B cell (primary cell): Measurements from ENCODE around the gene SPOCD1. TPM values are rescaled to one million over a fixed set of nuclear protein-coding genes. Genes with fewer than 3 reads are reported as not detected.

Source experiments
- ATAC-seq: fragments of 200-7000 bp; cut with Tn5 transposase; one replicate; pipeline ENCODE4 v1.10.0; 2021; ENCODE audit warnings: low read depth, mild to moderate bottlenecking, moderate number of reproducible peaks, moderate library complexity
- CTCF ChIA-PET: fragments of 350-600 bp; sonication (Branson Sonifier 250); formaldehyde crosslinking; loops from one replicate; lab custom pipeline; 2021; ENCODE audit warnings: antibody characterized with exemption, inconsistent platforms; lab: Charles Lee
- POLR2A ChIA-PET: fragments of 350-600 bp; sonication (Branson Sonifier 250); formaldehyde crosslinking; loops from one replicate; lab custom pipeline; 2021; ENCODE audit warnings: antibody characterized with exemption; lab: Charles Lee
- DNase-seq: peaks from one replicate; pipeline ENCODE4 v3.0.0; 2013
- H2AFZ ChIP-seq: 2 replicates; pipeline ENCODE4 v1.6.1; 2012; ENCODE audit warnings: mild to moderate bottlenecking, low read depth, low read length; ENCODE audit not compliant: insufficient read depth, poor library complexity, severe bottlenecking
- H3K27ac ChIP-seq, 2 donors: 1 replicate in 1 of 2; 2 replicates in 1 of 2; pipeline ENCODE4 v1.5.1; 2012 to 2013; ENCODE audit warnings: low read length in 2 of 2, mild to moderate bottlenecking in 2 of 2, moderate library complexity in 1 of 2
- H3K27me3 ChIP-seq, 4 experiments: fragments of 200-600 bp in 1 of 4; sonication (generic) in 1 of 4; replicated peaks in 1 of 4; 1 replicate in 2 of 4; 2 replicates in 2 of 4; pipeline versions ENCODE4 v1.6.1 to v1.7.0; 2013 to 2016; ENCODE audit warnings: low read length in 3 of 4, mild to moderate bottlenecking in 2 of 4, mixed read lengths in 1 of 4, moderate library complexity in 1 of 4; ENCODE audit not compliant: insufficient read depth in 4 of 4, control insufficient read depth in 3 of 4; ENCODE audit errors: control extremely low read depth in 1 of 4
- H3K36me3 ChIP-seq, 2 experiments: replicated peaks in 1 of 2; 1 replicate in 1 of 2; 2 replicates in 1 of 2; pipeline versions ENCODE4 v1.6.1 to v1.7.1; 2013; ENCODE audit warnings: low read length in 1 of 2; ENCODE audit not compliant: insufficient read depth in 2 of 2, control insufficient read depth in 1 of 2; ENCODE audit errors: control extremely low read depth in 1 of 2, extremely low read depth in 1 of 2
- H3K4me1 ChIP-seq, 2 donors: fragments of 200-600 bp in 1 of 2; sonication (generic) in 1 of 2; 1 replicate in 1 of 2; 2 replicates in 1 of 2; pipeline versions ENCODE4 v1.5.1 to v1.6.1; 2013 to 2017; ENCODE audit warnings: low read length in 2 of 2; ENCODE audit not compliant: control insufficient read depth in 2 of 2, insufficient read depth in 2 of 2
- H3K4me2 ChIP-seq: replicated peaks from 2 replicates; pipeline ENCODE3; 2012; ENCODE audit warnings: mild to moderate bottlenecking, low read depth, low read length; ENCODE audit not compliant: poor library complexity, severe bottlenecking
- H3K4me3 ChIP-seq, 5 experiments: fragments of 200-600 bp in 1 of 5; sonication (generic) in 1 of 5; 1 replicate in 3 of 5; 2 replicates in 2 of 5; pipeline versions ENCODE4 v1.5.1 to v1.7.0; 2011 to 2016; ENCODE audit warnings: low read length in 4 of 5, mild to moderate bottlenecking in 4 of 5, low read depth in 2 of 5, control low read depth in 1 of 5, moderate library complexity in 1 of 5; ENCODE audit not compliant: insufficient read depth in 1 of 5; ENCODE audit errors: control extremely low read depth in 1 of 5, extremely low read depth in 1 of 5
- H3K79me2 ChIP-seq: fragments of 200-600 bp; sonication (generic); one replicate; pipeline ENCODE4 v1.6.0; 2016; ENCODE audit warnings: low read length; ENCODE audit not compliant: control insufficient read depth, insufficient read depth
- H3K9ac ChIP-seq: fragments of 200-600 bp; sonication (generic); 2 replicates; pipeline ENCODE4 v1.6.1; 2017; ENCODE audit warnings: mild to moderate bottlenecking, low read length, moderate library complexity
- H3K9me3 ChIP-seq, 3 donors: one replicate each; pipeline versions ENCODE4 v1.6.1 to v1.7.1; 2013; ENCODE audit warnings: low read length in 2 of 3; ENCODE audit not compliant: control insufficient read depth in 2 of 3, insufficient read depth in 1 of 3; ENCODE audit errors: control extremely low read depth in 1 of 3
- H4K20me1 ChIP-seq: 2 replicates; pipeline ENCODE4 v1.6.0; 2012; ENCODE audit warnings: mild to moderate bottlenecking, low read length; ENCODE audit not compliant: insufficient read depth, control insufficient read depth, poor library complexity, severe bottlenecking
- H3K27ac Mint-ChIP-seq: one replicate; pipeline ENCODE4 v1.8.0; 2021; ENCODE audit warnings: mixed read lengths
- H3K27me3 Mint-ChIP-seq: one replicate; pipeline ENCODE4 v1.8.0; 2021; ENCODE audit warnings: mixed read lengths
- H3K4me1 Mint-ChIP-seq: one replicate; pipeline ENCODE4 v1.8.0; 2021; ENCODE audit warnings: mixed read lengths
- H3K4me3 Mint-ChIP-seq: one replicate; pipeline ENCODE4 v1.8.0; 2021; ENCODE audit warnings: mixed read lengths
- H3K9me3 Mint-ChIP-seq: one replicate; pipeline ENCODE4 v1.8.0; 2022; ENCODE audit warnings: mixed read lengths; ENCODE audit not compliant: insufficient read depth
- CTCF ChIP-seq: fragments of 200-600 bp; IDR thresholded peaks from one replicate; pipeline ENCODE4 v1.8.0; 2022; ENCODE audit warnings: antibody characterized with exemption, mild to moderate bottlenecking
- EZH2 ChIP-seq: IDR thresholded peaks from 2 replicates; pipeline ENCODE4 v1.6.1; 2012; ENCODE audit warnings: borderline replicate concordance, low read depth, mild to moderate bottlenecking, moderate library complexity, low read length; ENCODE audit not compliant: insufficient read depth, poor library complexity, severe bottlenecking
- WGBS: methylation state at CpG from one replicate; pipeline ENCODE4 v1.1.5; 2013; ENCODE audit warnings: missing lambda C conversion rate; ENCODE audit not compliant: insufficient coverage; 5-methylcytosine and 5-hydroxymethylcytosine counted together
- intact Hi-C: fragments of 100-400 bp; cut with micrococcal nuclease; formaldehyde crosslinking; loops from one replicate; pipeline ENCODE4 v1.10.0; 2022
- polyA plus RNA-seq: library from polyadenylated mRNA; depleted of rRNA; stranded (reverse); fragments of >200 nt; gene quantifications from 2 replicates; pipeline ENCODE4 v1.2.3, GENCODE V29; 2012
- total RNA-seq, 2 donors: library from RNA; stranded (reverse); fragments of 120-200 nt in 1 of 2; gene quantifications; 1 replicate in 1 of 2; 2 replicates in 1 of 2; pipeline versions ENCODE4 v1.2.3 to v1.2.4, GENCODE V29; 2013 to 2022

The SPOCD1 gene
- total and polyA plus RNA-seq, 2 donors (not counting 1 experiment from before 2014, with no cell fraction given), result not detected

GRCh38 chr1:31788825-31789256, 27.0 kb downstream of the SPOCD1 start:
- intact Hi-C loops, result loop anchor here (1.0 to 10.0 kb wide), 10 partner anchors 28 to 1072 kb away; partner anchors contain the start of genes KHDRBS1, PEF1, PTP4A2 and SNRNP40
- Histone ChIP-seq H2AFZ (peak overlapping the region; percentile 87), H3K27ac (peak overlapping the region; percentile 73 to 88), H3K4me2 (peak overlapping the region; percentile 99), H3K36me3 (no peaks in the 10 kb centered on the region), H3K4me1 (peaks cover 32 to 40% of the 10 kb centered on the region in 2 donors), H3K4me3 (peak overlapping the region; percentile 61 to 91 (median 79)), H3K79me2 (no peaks in the 10 kb centered on the region), H3K9me3 (no peaks in the 10 kb centered on the region), H4K20me1 (no peaks in the 10 kb centered on the region), H3K9ac (peak overlapping the region; percentile 93), H3K27me3 (peaks cover 0 to 3% (median 0%) of the 10 kb centered on the region in 4 experiments)
- H3K27ac Mint-ChIP-seq, result peak overlapping the region; percentile 98
- ChIA-PET CTCF (interaction anchor here (0.7 to 9.5 kb wide), 58 partner anchors 9 to 639 kb away, joined by 3 to 199 read pairs (median 5); partner anchors contain the start of genes ADGRB2, PEF1, PTP4A2 and SPOCD1), POLR2A (interaction anchor here (0.6 to 3.0 kb wide), 11 partner anchors 9 to 284 kb away, joined by 3 to 28 read pairs (median 5); partner anchors contain the start of genes ADGRB2, PEF1, PTP4A2 and TMEM39B)
- H3K4me3 Mint-ChIP-seq, result peak overlapping the region; percentile 96
- ATAC-seq, result peak; percentile 39
- TF ChIP-seq EZH2 (no peak), CTCF (no peak)
- H3K4me1 Mint-ChIP-seq, result peaks cover 40% of the 10 kb centered on the region
- no peaks in the 10 kb centered on the region for H3K9me3 Mint-ChIP-seq
- peaks cover 3% of the 10 kb centered on the region for H3K27me3 Mint-ChIP-seq
- 0% methylated on average over 13 of the region's 22 CpGs for WGBS
- peak; percentile 84 for DNase-seq
